ENCODE results near the gene IFI27L1. TPM values are rescaled to one million over a fixed set of nuclear protein-coding genes. Genes with fewer than 3 reads are reported as not detected.

Gene IFI27L1
- total RNA-seq, 1 donor = 9.9 TPM

GRCh38 chr14:94097091-94097490 lies 16.0 kb downstream of the IFI27L1 start:
- DNase-seq (ENCODE audit: low read depth) = no peak
- no peak overlapping the region for H3K4me3 ChIP-seq (ENCODE audit: low read depth, low read length)
- TF ChIP-seq CTCF (IDR thresholded peaks at IDR 0.05; ENCODE audit: insufficient read depth, low read depth, low read length) = no peak

DNA sequence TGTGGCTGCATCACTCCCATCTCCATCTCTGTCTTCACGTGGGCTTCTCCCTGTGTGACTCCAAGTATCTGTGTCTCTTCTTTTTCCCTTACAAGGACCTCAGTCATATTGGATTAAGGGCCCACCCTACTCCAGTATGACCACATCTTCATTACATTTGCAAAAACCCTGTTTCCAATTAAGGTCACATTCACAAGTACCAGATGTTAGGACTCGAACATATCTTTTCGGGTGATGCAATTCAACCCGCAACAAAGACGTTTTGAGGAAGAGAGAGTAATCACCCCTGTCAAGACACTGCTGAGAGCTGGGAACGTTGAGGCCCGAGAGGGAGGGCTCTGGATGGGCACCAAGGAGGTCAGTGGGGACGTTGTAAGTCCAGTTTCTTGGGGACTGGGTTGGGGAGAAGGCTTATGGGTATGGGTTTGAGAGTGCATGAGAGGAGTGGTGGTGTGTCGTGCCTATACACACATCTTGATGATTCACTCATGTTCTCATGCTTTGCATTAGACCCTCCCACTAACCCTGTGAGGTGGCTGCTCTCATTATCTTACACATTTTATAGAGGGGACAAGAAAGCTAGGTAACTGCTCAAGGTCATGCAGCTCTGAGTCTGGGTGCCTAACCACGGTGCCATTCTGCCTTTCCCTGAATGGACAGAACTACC lies 17.3 kb downstream of the IFI27L1 start:
- no peak overlapping the region for H3K4me3 ChIP-seq (ENCODE audit: low read depth, low read length)
- peak; percentile 67 for DNase-seq (ENCODE audit: low read depth)
- TF ChIP-seq CTCF (IDR thresholded peaks at IDR 0.05; ENCODE audit: insufficient read depth, low read depth, low read length) = no peak

- H3K4me3 ChIP-seq (ENCODE audit: low read depth, low read length) = no peak overlapping the region
- no peak for DNase-seq (ENCODE audit: low read depth)
- TF ChIP-seq CTCF (IDR thresholded peaks at IDR 0.05; ENCODE audit: insufficient read depth, low read depth, low read length) = no peak
Measured at GRCh38 chr14:94099006-94099405, 17.9 kb downstream of the IFI27L1 start.

DNA sequence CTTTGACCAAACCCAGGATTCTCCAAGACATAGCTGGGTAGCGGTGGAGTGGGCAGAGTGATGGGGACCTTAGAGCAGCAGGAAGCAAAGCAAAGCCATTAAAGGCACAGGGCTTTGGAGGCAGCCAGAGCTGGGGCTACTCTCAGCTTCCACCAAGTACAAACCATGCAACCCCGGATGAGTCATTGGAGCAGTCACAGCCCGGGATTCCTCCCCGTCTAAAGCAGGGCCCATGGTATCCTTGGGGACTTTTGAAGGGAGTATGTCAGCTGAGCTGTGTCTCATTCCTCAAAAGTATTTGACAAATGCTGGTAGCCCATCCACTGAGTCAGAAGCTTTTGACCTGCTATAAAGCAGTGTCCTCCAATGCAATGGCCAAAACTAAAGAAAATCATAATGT lies 19.7 kb downstream of the IFI27L1 start:
- H3K4me3 ChIP-seq (ENCODE audit: low read depth, low read length) = no peak overlapping the region
- DNase-seq (ENCODE audit: low read depth) = peak; percentile 63
- no peak for TF ChIP-seq CTCF (IDR thresholded peaks at IDR 0.05; ENCODE audit: insufficient read depth, low read depth, low read length)

- no peak for TF ChIP-seq CTCF (IDR thresholded peaks at IDR 0.05; ENCODE audit: insufficient read depth, low read depth, low read length)
- no peak overlapping the region for H3K4me3 ChIP-seq (ENCODE audit: low read depth, low read length)
- no peak for DNase-seq (ENCODE audit: low read depth)
Measured at GRCh38 chr14:94101748-94102147, 20.6 kb downstream of the IFI27L1 start.

DNA sequence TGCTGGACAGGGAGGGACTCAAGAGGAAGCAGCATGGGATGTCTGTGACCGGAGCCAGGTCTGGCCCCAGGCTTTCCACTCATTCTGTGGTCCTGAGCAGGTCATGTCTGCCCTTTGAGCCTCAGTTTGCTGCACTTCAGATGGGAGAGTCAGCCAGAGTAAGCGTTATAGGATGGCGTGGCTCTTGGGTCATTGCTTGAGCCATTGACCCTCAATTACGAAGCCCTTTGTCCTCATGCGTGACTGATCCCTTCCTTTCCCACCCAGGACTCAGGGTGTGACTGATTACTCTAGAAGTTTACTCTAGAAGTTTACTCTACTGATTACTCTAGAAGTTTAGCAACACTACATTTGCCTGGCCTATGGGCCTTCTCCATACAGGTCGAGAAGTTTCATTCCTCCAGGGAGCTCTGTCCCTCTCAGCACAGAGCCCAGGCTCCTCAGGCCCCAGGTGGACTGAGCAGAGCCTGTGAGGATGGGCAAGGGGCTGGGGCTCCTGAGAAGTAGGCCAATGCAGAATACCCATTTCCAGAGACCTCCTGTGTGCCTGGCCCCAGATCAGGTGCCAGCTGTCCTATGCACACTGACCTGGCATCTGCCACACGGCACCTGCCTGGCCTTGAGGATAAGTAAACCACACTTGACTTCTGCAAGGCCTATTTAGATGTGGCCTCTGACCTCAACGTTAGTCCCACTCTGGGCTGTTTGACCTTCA lies 21.8 kb downstream of the IFI27L1 start:
- H3K4me3 ChIP-seq (ENCODE audit: low read depth, low read length) = no peak overlapping the region

More for the DNA sequence above, 21.8 kb downstream of the IFI27L1 start:
- DNase-seq (ENCODE audit: low read depth) = no peak
- TF ChIP-seq CTCF (IDR thresholded peaks at IDR 0.05; ENCODE audit: insufficient read depth, low read depth, low read length) = no peak
